ENCODE results near the gene PRKAR1A.
"Not testable (repeated sequence)": the region's sequence is repeated elsewhere in the genome, so short reads cannot be mapped to it uniquely, and the experiment has no call there.

PRKAR1A gene

GRCh38 chr17:68581863-68582645, 69.8 kb downstream of the PRKAR1A start:
- DNase-seq: no peak

- DNase-seq: not testable (repeated sequence)
These were observed 70.6 kb downstream of the PRKAR1A start for GRCh38 chr17:68582867-68583266.

GRCh38 chr17:68584581-68585303, 72.5 kb downstream of the PRKAR1A start:
- no peak for DNase-seq

DNA sequence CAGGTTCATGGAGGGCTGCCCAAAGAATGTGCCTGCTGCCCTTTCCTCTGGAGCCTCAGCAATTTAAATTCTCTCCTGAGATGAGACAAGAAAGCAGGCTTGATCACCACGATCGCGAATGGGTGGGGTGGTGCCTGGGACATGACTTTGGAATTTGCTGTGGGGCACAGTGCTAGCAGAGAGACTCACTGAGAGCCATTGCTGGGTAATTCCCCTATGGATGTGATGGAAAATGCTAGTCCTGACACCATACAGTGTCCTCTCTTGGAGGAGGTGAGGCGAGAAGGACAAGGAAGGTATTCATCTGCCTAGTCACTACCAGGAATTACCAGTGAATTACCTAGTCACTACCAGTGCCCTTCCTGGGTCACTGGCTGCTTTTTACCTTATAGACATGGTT, 73.4 kb downstream of the PRKAR1A start:
- no peak for DNase-seq

DNA sequence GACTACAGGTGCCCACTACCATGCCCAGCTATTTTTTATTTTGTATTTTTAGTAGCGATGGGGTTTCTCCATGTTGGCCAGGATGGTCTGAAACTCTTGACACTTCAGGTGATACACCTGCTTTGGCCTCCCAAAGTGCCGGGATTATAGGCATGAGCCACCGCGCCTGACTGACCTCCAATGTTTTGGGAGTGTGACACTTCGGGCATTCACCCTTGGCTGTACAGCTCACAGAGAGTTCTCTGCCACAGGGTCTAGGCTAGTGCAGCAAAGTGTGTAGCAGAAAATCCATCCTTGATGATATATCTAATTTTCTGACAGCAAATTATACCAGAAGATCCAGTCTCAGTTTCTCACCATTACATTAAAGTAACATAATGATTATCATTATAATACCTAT, 74.8 kb downstream of the PRKAR1A start:
- DNase-seq: no peak

DNA sequence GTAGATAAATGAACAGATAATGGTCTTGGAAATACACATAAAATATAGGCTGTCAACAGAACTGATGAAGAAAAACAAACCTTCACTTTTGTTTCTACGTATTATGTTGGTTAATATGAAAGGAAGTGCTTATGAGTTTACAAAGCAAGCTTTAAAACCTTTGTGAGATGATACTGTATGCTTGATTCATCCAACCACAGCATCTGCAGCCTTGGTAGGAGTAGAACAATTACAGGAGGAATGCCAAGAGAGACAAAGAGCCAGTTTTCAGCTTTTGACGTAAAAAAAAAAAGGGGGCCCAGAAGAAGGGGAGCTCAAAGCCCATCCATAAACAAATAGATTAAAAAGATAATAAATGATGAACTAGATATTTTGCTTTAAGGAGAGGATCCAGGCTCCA, 75.6 kb downstream of the PRKAR1A start:
- DNase-seq: no peak

DNA sequence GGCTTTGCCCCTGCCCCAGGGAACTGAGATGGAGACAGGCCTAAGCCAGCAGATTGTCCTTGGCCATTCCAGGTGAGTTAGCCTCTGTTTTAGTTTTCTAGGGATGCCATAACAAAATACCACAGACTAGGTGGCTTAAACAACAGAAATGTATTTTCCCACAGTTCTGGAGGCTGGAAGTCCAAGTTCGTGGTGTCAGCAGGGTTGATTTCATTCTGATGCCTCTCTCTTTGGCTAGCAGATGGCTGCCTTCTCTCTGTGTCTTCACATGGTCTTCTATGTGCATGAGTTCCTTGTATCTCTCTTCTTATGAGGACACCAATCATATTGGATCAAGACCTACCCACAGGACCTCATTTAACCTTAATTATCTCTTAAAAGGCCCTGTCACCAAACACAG, 76.1 kb downstream of the PRKAR1A start:
- no peak for DNase-seq

DNA sequence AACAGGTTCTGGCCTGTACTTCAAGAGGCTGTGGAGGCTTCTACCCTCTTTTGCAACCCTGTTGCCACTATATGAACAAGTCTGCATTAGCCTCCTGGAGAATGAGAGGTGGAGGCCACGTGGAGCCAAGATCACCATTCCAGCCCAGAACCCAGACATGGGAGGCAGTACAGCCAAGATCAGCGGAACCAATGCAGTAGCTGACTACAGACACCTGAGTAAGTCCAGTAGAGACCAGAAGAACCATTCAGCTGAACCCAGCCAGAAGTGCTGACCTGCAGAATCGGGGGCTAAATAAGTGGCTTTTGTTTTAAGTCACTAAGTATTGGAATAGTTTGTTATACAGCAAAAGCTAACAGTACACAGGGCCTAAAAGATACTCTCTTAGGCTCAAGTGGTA, 76.9 kb downstream of the PRKAR1A start:
- no peak for DNase-seq

DNA sequence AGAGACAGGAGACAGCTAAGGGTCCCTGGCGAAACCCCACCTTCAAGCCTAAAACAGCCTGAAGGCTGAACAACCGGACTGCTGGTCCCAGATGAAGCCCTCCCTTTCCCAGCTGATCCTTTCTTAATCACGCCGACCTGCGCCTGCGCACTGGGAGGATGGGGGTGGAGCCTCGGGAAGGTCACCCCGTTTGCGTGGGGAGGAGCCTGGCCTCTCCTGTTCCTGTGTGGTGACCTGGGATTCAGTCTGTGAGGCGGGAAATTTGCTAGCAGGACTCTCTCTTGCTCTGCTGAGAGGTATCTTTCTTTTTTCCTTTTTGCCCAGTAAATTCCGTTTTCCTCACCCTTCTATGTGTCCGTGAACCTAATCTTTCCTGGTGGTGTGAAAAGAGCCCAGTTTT, 79.4 kb downstream of the PRKAR1A start:
- DNase-seq: no peak

DNA sequence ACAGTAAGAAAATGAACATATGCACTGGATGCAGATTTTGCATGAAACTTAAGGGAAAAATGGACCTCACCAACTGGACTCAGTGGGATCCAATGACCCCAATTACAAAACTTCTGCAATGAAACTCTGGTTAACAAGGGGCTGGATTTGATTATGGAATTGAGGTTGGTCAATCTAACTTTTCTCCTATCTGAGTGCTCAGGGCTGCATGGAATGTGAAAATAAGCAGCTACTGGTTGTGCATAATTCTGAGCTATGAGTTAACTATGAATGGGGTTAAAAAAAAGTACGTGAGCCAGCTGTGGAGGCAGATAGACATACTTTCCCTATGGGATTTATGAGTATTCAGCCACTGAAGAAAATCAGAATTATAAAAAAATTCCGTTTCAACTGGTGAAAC, 79.8 kb downstream of the PRKAR1A start:
- no peak for DNase-seq

DNA sequence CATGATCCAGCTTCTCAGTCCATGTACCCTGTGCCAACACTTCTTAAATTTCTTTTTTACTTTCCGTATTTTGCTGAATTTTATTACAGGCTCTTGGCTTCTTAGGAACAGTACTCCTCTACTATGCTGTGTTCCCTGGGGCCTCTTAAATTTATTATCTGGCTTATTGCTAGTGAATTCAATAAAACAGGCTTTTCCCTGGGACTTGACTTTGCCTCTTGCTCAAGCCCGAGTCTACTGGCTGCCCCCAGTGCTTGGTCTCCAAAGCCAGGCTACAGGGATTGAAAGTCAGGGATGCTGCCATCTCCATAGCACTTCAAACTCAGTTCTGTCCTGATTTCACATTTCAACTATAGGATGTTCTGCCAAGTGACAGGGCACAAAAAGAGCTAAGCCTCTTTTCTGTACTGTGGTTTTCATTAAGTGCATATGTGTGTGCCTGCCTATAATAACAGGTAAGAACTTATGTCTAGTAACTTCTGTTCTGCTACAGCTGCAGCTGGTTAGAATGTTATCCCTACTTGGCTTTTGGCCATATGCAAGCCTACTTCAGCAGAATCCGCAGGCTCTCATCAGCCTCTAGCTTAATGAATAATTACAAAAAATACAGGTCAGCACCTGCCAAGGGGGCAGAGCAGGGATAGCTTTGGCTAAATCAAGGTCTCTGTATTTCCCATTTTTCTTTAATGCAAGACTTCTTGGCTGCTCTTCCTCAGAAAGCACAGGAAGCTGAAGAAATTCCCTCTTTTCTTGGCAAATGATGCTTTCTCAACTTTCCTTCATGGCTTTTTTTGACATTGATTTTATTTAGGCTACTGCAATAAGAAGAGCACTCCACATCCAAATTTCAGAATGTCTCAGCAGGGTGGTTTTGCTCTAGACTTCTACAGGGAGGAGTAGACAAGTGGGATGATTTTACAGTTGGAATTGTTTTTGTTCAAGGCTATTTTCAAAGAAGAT, 80.7 kb downstream of the PRKAR1A start:
- DNase-seq: peak; percentile 25

DNA sequence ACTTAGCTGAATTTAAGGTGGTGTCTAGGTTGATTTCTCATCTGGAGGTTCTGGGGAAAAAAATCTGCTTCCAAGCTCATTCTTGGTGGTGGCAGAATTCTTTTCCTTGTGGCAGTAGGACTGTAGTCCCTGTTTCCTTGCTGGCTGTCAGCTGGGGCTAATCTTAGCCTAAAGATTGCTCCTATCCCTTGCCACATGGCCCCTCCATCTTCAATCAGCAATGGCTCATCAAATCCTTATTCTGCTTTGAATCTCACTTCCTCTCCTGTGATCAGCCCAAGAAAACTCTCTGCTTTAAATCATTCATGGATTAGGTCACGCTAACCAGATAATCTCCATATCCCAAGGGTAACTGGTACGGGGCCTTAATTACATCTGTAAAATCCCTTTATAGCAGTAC, 82.3 kb downstream of the PRKAR1A start:
- no peak for DNase-seq

- DNase-seq: no peak
These were observed 83.3 kb downstream of the PRKAR1A start for GRCh38 chr17:68595496-68595895.

DNA sequence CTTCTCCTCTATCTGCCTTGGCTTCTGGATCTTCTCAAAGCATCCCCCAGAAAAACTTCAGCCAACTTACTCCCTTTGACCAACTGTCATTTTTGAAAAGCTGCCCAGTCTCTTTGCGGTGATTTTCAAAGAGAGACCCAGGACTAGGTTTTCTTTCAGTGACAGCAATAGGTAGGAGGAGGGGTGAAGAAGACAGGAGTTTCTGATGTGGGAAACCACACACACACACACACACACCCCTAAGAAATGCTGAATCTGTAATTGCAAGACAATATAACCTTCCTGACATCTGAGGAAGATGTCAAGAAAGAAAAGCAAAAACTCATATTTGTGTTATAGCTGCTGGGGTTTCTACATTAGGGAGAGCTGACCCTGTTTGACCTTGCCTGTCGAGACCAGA, 83.8 kb downstream of the PRKAR1A start:
- no peak for DNase-seq

GRCh38 chr17:68596411-68596945, 84.2 kb downstream of the PRKAR1A start:
- DNase-seq: no peak

DNA sequence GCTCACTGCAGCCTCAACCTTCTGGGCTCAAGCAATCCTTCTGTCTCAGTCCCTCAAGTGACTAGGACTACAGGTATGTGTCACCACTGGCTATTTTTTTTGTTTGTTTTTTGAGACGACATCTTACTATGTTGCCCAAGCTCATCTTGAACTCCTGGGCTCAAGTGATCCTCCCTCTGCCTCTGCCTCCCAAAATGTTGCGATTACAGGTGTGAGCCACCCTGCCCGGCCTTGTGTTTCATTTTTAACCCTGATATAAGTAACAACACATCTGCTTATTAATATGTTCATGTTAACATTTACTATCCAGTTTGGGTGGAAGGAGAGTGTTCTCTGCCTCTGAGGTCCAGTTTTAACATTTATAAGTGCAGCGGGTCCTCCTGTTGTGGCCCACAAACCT, 85.8 kb downstream of the PRKAR1A start:
- DNase-seq: no peak

GRCh38 chr17:68598545-68598961, 86.3 kb downstream of the PRKAR1A start:
- no peak for DNase-seq

- no peak for DNase-seq
These were observed 86.9 kb downstream of the PRKAR1A start for GRCh38 chr17:68599091-68599490.

DNA sequence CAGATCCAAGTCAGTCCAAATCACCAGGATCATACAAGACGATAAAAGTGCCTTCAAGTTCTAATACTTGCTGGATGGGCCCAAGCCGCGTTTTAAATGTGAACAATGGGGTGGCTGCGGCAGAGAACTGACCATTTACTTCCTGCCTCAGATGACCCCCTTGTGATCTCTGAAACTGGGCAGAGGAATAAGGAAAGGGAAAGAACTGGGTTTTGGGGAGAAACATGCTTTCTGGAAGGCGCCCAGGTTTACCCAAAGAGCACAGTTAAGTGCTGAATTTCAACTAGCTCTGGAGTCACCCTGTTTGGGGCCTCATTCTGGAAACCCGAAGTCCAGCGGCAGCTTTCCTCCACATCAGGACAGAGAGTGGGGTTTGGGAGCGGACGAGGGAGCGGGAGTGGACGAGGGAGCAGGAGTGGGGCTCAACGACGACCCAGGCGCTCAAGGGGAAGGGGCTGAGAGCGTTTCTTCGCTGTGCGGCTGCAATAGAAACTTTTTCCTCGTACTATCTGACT, 87.4 kb downstream of the PRKAR1A start:
- DNase-seq: no peak

GRCh38 chr17:68600067-68600930, 88.1 kb downstream of the PRKAR1A start:
- DNase-seq: no peak
